H9 (cell line): ENCODE results near the gene NEUROD6. TPM values are rescaled to one million over a fixed set of nuclear protein-coding genes. Genes with fewer than 3 reads are reported as not detected.

ENCODE experiments used
- DNase-seq: peaks from one replicate; pipeline ENCODE4 v3.0.0-alpha.2; 2017
- H2AFZ ChIP-seq: one replicate; pipeline ENCODE4 v1.6.1; 2013; ENCODE audit warnings: mild to moderate bottlenecking, low read length, control low read depth, moderate library complexity
- H2AK5ac ChIP-seq: 2 replicates; pipeline ENCODE4 v1.6.1; 2013; ENCODE audit warnings: low read length, control low read depth, mixed read lengths; ENCODE audit not compliant: insufficient read length
- H2BK120ac ChIP-seq: one replicate; pipeline ENCODE4 v1.6.1; 2013; ENCODE audit warnings: low read depth, mild to moderate bottlenecking, low read length, control low read depth, inconsistent platforms; ENCODE audit not compliant: poor library complexity, severe bottlenecking
- H2BK12ac ChIP-seq: 2 replicates; pipeline ENCODE4 v1.6.1; 2013; ENCODE audit warnings: low read length, control low read depth, mixed read lengths, low read depth; ENCODE audit not compliant: insufficient read length
- H2BK15ac ChIP-seq: 2 replicates; pipeline ENCODE4 v1.6.1; 2013; ENCODE audit warnings: low read depth, low read length, control low read depth
- H2BK20ac ChIP-seq: one replicate; pipeline ENCODE4 v1.6.1; 2013; ENCODE audit warnings: low read depth, mild to moderate bottlenecking, low read length, control low read depth, inconsistent platforms; ENCODE audit not compliant: poor library complexity, severe bottlenecking
- H2BK5ac ChIP-seq: 2 replicates; pipeline ENCODE4 v1.6.1; 2013; ENCODE audit warnings: low read length, control low read depth, mixed read lengths; ENCODE audit not compliant: insufficient read length
- H3K14ac ChIP-seq: 2 replicates; pipeline ENCODE4 v1.6.1; 2013; ENCODE audit warnings: low read length, control low read depth; ENCODE audit not compliant: insufficient read depth
- H3K18ac ChIP-seq: 2 replicates; pipeline ENCODE4 v1.6.1; 2013; ENCODE audit warnings: low read depth, mild to moderate bottlenecking, mixed read lengths, low read length, control low read depth; ENCODE audit not compliant: insufficient read length
- H3K23ac ChIP-seq: 2 replicates; pipeline ENCODE4 v1.6.1; 2013; ENCODE audit warnings: low read length, control low read depth, mixed read lengths, low read depth; ENCODE audit not compliant: insufficient read length
- H3K23me2 ChIP-seq: 2 replicates; pipeline ENCODE4 v1.6.1; 2013; ENCODE audit warnings: low read depth, mild to moderate bottlenecking, mixed read lengths, low read length, control low read depth; ENCODE audit not compliant: insufficient read length, poor library complexity, severe bottlenecking
- H3K27ac ChIP-seq: 2 replicates; pipeline ENCODE4 v1.5.1; 2013; ENCODE audit warnings: low read length, control low read depth, mixed read lengths, low read depth; ENCODE audit not compliant: insufficient read length
- H3K27me3 ChIP-seq: 2 replicates; pipeline ENCODE4 v1.6.1; 2013; ENCODE audit warnings: low read length, control low read depth, inconsistent platforms; ENCODE audit not compliant: insufficient read depth
- H3K4ac ChIP-seq: 2 replicates; pipeline ENCODE4 v1.6.1; 2013; ENCODE audit warnings: low read depth, mild to moderate bottlenecking, control low read depth, inconsistent platforms, low read length, moderate library complexity
- H3K4me1 ChIP-seq: 2 replicates; pipeline ENCODE4 v1.6.1; 2013; ENCODE audit warnings: low read length, control low read depth, inconsistent platforms; ENCODE audit not compliant: insufficient read depth
- H3K4me2 ChIP-seq: 2 replicates; pipeline ENCODE4 v1.6.1; 2013; ENCODE audit warnings: low read length, control low read depth, mixed read lengths; ENCODE audit not compliant: insufficient read length, insufficient read depth
- H3K56ac ChIP-seq: 2 replicates; pipeline ENCODE4 v1.6.1; 2013; ENCODE audit warnings: low read depth, mild to moderate bottlenecking, mixed read lengths, low read length, control low read depth; ENCODE audit not compliant: insufficient read length
- H3K79me1 ChIP-seq: 2 replicates; pipeline ENCODE4 v1.6.1; 2013; ENCODE audit warnings: low read depth, mild to moderate bottlenecking, moderate library complexity, low read length, control low read depth, inconsistent platforms; ENCODE audit not compliant: insufficient read depth, poor library complexity, severe bottlenecking
- H3K79me2 ChIP-seq: 2 replicates; pipeline ENCODE4 v1.6.1; 2013; ENCODE audit warnings: low read length, control low read depth, inconsistent platforms; ENCODE audit not compliant: insufficient read depth
- H3K9ac ChIP-seq: 2 replicates; pipeline ENCODE4 v1.6.1; 2013; ENCODE audit warnings: low read length, control low read depth, mixed read lengths; ENCODE audit not compliant: insufficient read length; ENCODE audit errors: extremely low read depth
- H3K9me3 ChIP-seq: one replicate; pipeline ENCODE4 v1.6.1; 2013; ENCODE audit warnings: low read depth, low read length, inconsistent platforms; ENCODE audit not compliant: control insufficient read depth
- H3T11ph ChIP-seq: one replicate; pipeline ENCODE4 v1.6.1; 2013; ENCODE audit warnings: mild to moderate bottlenecking, low read length, control low read depth, inconsistent platforms
- H4K20me1 ChIP-seq: one replicate; pipeline ENCODE4 v1.6.1; 2013; ENCODE audit not compliant: control insufficient read depth, insufficient read length, insufficient read depth
- H4K5ac ChIP-seq: 2 replicates; pipeline ENCODE4 v1.6.1; 2013; ENCODE audit warnings: low read depth, mild to moderate bottlenecking, mixed read lengths, low read length, control low read depth; ENCODE audit not compliant: insufficient read length
- H4K8ac ChIP-seq: replicated peaks from 2 replicates; pipeline ENCODE4 v1.6.1; 2013; ENCODE audit warnings: low read length, control low read depth, mixed read lengths, low read depth; ENCODE audit not compliant: insufficient read length
- H4K91ac ChIP-seq: 2 replicates; pipeline ENCODE4 v1.6.1; 2013; ENCODE audit warnings: low read depth, mild to moderate bottlenecking, moderate library complexity, mixed read lengths, low read length, control low read depth; ENCODE audit not compliant: insufficient read length
- H3K27ac Mint-ChIP-seq, 3 experiments: 2 replicates in 2 of 3; 3 replicates in 1 of 3; pipeline ENCODE4 v1.8.0; 2020 to 2021; ENCODE audit warnings: mixed read lengths in 3 of 3, mild to moderate bottlenecking in 1 of 3, moderate library complexity in 1 of 3
- H3K27me3 Mint-ChIP-seq: 2 replicates; pipeline ENCODE4 v1.8.0; 2021; ENCODE audit warnings: low read depth, mild to moderate bottlenecking, moderate library complexity, mixed read lengths
- H3K36me3 Mint-ChIP-seq, 3 experiments: 2 replicates in 2 of 3; 3 replicates in 1 of 3; pipeline ENCODE4 v1.8.0; 2020 to 2021; ENCODE audit warnings: low read depth in 3 of 3, mixed read lengths in 3 of 3; ENCODE audit not compliant: insufficient read depth in 1 of 3
- H3K4me1 Mint-ChIP-seq, 2 experiments: 2 replicates each; pipeline ENCODE4 v1.8.0; 2020; ENCODE audit warnings: mixed read lengths in 2 of 2
- H3K4me3 Mint-ChIP-seq, 2 experiments: 2 replicates in 1 of 2; 3 replicates in 1 of 2; pipeline ENCODE4 v1.8.0; 2020 to 2021; ENCODE audit warnings: mild to moderate bottlenecking in 2 of 2, mixed read lengths in 2 of 2, moderate library complexity in 1 of 2
- H3K9me3 Mint-ChIP-seq, 2 experiments: 2 replicates in 1 of 2; 3 replicates in 1 of 2; pipeline ENCODE4 v1.8.0; 2020; ENCODE audit warnings: mild to moderate bottlenecking in 2 of 2, mixed read lengths in 2 of 2, moderate library complexity in 1 of 2
- CTCF ChIP-seq: fragments of 200-600 bp; sonication (generic); conservative IDR thresholded peaks from 3 replicates; pipeline ENCODE4 v1.8.0; 2021; ENCODE audit warnings: antibody characterized with exemption, mild to moderate bottlenecking
- WGBS: extraction: QIAGEN DNeasy Blood & Tissue Kit; methylation state at CpG from one replicate; pipeline ENCODE4 v1.1.7; 2013; ENCODE audit warnings: missing lambda C conversion rate, low lambda C conversion rate, mixed read lengths; ENCODE audit not compliant: insufficient read length; ENCODE audit errors: extremely low coverage; 5-methylcytosine and 5-hydroxymethylcytosine counted together
- total RNA-seq: library from RNA; stranded (reverse); gene quantifications from 2 replicates; pipeline ENCODE4 v1.2.1, GENCODE V29; 2021

NEUROD6 gene
- total RNA-seq, 1 experiment from 2014 or later, result not detected

GRCh38 chr7:31307972-31308371, 32.6 kb downstream of the NEUROD6 start:
- Histone ChIP-seq H2BK120ac (no peak overlapping the region), H2BK15ac (no peak overlapping the region), H3K23ac (no peak overlapping the region), H3K9me3 (no peaks in the 10 kb centered on the region), H2BK5ac (no peak overlapping the region), H3K56ac (no peak overlapping the region), H3K4me2 (no peak overlapping the region), H3K27me3 (no peaks in the 10 kb centered on the region), H4K20me1 (no peaks in the 10 kb centered on the region), H3K9ac (no peak overlapping the region), H3K4ac (no peak overlapping the region), H3K27ac (no peak overlapping the region), H3K18ac (no peak overlapping the region), H4K8ac (no peak overlapping the region), H2BK20ac (no peak overlapping the region), H4K5ac (no peak overlapping the region), H2AFZ (no peak overlapping the region), H2BK12ac (no peak overlapping the region), H3K23me2 (no peaks in the 10 kb centered on the region), H4K91ac (no peak overlapping the region), H3K79me1 (no peaks in the 10 kb centered on the region), H3K79me2 (no peaks in the 10 kb centered on the region), H2AK5ac (no peak overlapping the region), H3K14ac (no peak overlapping the region), H3K4me1 (no peaks in the 10 kb centered on the region), H3T11ph (no peak overlapping the region)
- peaks cover 7% of the 10 kb centered on the region for H3K27me3 Mint-ChIP-seq
- no CpG with 5 or more reads among the region's 7 CpGs for WGBS
- H3K4me3 Mint-ChIP-seq, result no peak overlapping the region
- H3K9me3 Mint-ChIP-seq, result no peaks in the 10 kb centered on the region
- H3K4me1 Mint-ChIP-seq, result peaks cover 11 to 15% of the 10 kb centered on the region in 2 experiments
- no peaks in the 10 kb centered on the region for H3K36me3 Mint-ChIP-seq
- TF ChIP-seq CTCF, result no peak
- H3K27ac Mint-ChIP-seq, result no peak overlapping the region
- no peak for DNase-seq
